ENCODE data around the gene CHID1.

Gene CHID1

GRCh38 chr11:907668-908067 lies 2.9 kb downstream of the CHID1 start:
- DNase-seq: no peak

- DNase-seq: no peak
These were observed 4.7 kb downstream of the CHID1 start for GRCh38 chr11:905952-906351.

GRCh38 chr11:904380-904779 lies 6.2 kb downstream of the CHID1 start:
- no peak for DNase-seq

GRCh38 chr11:901452-902061 lies 9.1 kb downstream of the CHID1 start:
- DNase-seq: no peak

GRCh38 chr11:900545-900944 lies 10.1 kb downstream of the CHID1 start:
- no peak for DNase-seq

GRCh38 chr11:899724-900123 lies 10.9 kb downstream of the CHID1 start:
- DNase-seq: no peak

- DNase-seq: no peak
These were observed 11.9 kb downstream of the CHID1 start for GRCh38 chr11:898540-899190.

GRCh38 chr11:898143-898511 lies 12.5 kb downstream of the CHID1 start:
- no peak for DNase-seq

- no peak for DNase-seq
These were observed 13.1 kb downstream of the CHID1 start for GRCh38 chr11:897253-898142.

- no peak for DNase-seq
These were observed 15.1 kb downstream of the CHID1 start for GRCh38 chr11:895331-896110.

GRCh38 chr11:894575-895201 lies 15.9 kb downstream of the CHID1 start:
- DNase-seq: no peak

GRCh38 chr11:893008-893654 lies 17.5 kb downstream of the CHID1 start:
- no peak for DNase-seq

- DNase-seq: no peak
These were observed 19.6 kb downstream of the CHID1 start for GRCh38 chr11:890794-891540.

- no peak for DNase-seq
These were observed 20.7 kb downstream of the CHID1 start for GRCh38 chr11:889687-890475.

- no peak for DNase-seq
These were observed 21.4 kb downstream of the CHID1 start for GRCh38 chr11:889257-889656.

GRCh38 chr11:888310-889212 lies 22.0 kb downstream of the CHID1 start:
- DNase-seq: no peak

GRCh38 chr11:887589-887988 lies 23.0 kb downstream of the CHID1 start:
- DNase-seq: no peak

GRCh38 chr11:886568-886967 lies 24.0 kb downstream of the CHID1 start:
- DNase-seq: no peak

- DNase-seq: no peak
These were observed 26.0 kb downstream of the CHID1 start for GRCh38 chr11:884578-885070.
